Stimulated activated CD4-positive, alpha-beta T cell treated with anti-CD3 and anti-CD28 coated beads, Interleukin-4, amount 100 ng/mL, for 48 hours (primary cell): ENCODE measurements around the gene CTH.
"Not testable (repeated sequence)": the region's sequence is repeated elsewhere in the genome, so short reads cannot be mapped to it uniquely, and the experiment has no call there.

Source experiments
- DNase-seq, 2 donors: peaks; one replicate each; pipeline ENCODE4 v3.0.0-alpha.2; 2020; ENCODE audit warnings: low read depth in 2 of 2

CTH gene

GRCh38 chr1:70455291-70455690 lies 44.2 kb downstream of the CTH start:
- no peak for DNase-seq

GRCh38 chr1:70458131-70458530 lies 47.1 kb downstream of the CTH start:
- DNase-seq: no peak

DNA sequence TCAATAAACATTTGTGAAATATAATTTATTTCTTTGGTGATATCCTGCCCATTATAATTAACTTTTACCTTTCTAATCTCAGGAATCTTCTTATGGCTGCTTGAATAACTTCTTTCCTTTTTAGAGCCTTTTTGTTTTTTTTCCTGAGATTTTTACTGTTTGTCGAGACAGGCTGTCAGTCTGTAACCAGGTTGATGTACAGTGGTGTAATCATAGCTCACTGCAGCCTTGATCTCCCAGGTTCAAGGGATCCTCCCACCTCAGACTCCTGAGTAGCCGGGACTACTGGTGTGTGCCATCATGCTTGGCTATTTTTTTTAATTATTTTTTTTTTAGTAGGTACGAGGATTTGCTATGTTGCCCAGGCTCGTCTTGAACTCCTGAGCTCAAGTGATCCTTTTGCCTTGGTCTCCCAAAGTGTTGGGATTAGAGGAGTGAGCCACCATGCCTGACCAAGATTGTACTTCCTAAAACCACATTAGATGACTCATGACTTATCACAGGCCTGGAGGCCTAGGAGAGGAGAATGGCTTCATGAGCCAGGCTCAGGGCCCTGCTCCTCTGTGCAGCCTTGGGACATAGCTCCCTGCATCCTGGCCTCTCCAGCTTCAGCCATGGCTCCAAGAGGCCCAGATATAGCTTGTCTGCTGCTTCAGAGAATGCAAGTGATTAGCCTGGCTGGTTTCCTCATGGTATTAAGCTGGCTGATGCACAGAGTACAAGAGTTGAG lies 48.6 kb downstream of the CTH start:
- no peak for DNase-seq

DNA sequence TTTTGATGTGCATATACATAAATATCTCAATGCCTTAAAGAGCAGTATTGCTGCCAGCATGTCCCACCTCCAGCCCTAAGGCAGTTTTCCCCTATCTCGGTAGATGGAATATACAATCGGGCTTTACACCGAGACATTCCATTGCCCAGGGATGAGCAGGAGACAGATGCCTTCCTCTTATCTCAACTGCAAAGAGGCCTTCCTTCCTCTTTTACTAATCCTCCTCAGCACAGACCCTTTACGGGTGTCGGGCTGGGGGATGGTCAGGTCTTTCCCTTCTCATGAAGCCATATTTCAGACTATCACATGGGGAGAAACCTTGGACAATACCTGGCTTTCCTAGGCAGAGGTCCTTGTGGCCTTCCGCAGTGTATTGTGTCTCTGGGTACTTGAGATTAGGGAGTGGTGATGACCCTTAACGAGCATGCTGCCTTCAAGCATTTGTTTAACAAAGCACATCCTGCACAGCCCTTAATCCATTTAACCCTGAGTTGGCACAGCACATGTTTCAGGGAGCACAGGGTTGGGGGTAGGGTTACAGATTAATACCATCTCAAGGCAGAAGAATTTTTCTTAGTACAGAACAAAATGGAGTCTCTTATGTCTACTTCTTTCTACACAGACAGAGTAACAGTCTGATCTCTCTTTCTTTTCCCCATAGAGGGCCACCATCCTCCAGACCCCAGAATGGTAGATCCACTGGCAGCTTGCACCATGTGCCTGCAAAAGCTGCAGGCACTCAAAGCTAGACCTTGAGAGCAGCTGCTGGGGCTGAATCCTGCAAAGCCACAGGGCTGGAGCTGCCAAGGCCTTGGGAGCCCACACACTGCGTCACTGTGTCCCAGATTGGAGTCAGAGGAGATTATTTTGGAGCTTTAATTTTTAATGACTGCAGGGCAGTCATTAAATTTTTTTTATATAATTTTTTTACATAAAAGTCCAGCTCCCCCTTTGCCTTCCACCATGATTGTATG lies 50.0 kb downstream of the CTH start:
- not testable (repeated sequence) for DNase-seq

DNA sequence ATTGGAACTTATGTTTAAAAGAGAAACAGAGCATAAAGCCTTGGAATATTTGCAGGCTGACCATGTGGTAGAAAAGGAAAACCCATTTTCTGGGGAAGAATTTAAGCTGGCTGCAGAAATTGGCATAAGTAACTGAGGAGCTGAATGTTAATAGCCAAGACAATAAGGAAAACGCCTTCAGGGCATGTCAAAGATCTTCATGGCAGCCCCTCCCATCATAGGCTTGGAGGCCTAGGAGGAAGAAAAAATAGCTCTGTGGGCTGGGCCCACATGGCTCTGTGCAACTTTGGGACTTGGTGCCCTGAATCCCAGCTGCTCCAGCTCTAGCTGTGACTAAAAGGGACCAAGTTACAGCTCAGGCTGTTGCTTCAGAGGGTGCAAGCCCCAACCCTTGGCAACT lies 51.5 kb downstream of the CTH start:
- no peak for DNase-seq

DNA sequence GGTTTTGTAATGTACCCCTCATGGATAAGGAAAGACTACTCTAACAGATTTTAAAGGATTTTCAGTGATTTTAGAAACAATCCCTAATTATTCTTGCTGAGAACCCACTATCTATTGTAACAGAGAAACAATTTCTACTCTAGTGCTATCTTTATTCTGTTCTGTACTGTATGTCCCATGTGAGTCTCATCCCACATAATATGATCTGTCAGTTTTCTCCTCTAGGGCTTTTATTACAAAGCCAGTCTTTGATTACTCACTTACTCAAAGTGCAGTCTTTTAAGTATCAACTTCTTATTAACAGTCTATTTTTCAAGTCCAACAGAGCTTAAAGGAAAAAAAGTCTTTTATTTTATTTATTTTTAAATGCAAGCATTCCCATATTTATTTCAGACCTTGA lies 54.8 kb downstream of the CTH start:
- DNase-seq: no peak

GRCh38 chr1:70467531-70467930 lies 56.5 kb downstream of the CTH start:
- no peak for DNase-seq

GRCh38 chr1:70468180-70468579 lies 57.1 kb downstream of the CTH start:
- no peak for DNase-seq

DNA sequence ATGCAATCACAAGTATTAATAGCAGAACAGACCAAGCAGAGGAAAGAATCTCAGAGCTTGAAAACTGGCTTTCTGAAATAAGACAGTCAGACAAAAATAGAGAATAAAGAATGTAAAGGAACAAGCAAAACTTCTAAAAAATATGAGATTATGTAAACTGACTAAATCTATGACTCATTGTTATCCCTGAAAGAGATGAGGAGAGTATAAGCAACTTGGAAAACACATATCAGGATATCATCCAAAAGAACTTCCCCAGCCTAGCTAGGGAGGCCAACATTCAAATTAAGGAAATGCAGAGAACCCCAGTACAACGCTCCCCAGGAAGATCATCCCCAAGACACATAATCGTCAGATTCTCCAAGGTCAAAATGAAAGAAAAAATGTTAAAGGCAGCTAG lies 58.1 kb downstream of the CTH start:
- not testable (repeated sequence) for DNase-seq

GRCh38 chr1:70475023-70475422 lies 64.0 kb downstream of the CTH start:
- DNase-seq: no peak

DNA sequence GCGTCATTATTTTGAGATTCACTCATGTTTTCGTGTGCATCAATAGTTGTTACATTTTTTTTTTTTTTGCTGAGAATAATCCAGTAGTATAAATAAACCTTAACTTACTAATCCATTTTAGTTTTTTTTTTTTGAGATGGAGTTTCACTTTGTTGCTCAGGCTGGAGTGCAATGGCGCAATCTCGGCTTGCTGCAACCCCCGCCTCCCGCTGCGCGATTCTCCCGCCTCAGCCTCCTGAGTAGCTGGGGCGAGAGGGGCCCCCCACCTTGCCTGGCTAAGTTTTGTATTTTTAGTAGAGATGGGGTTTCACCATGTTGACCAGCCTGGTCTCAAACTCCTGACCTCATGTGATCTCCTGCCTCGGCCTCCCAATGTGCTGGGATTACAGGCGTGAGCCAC lies 66.0 kb downstream of the CTH start:
- no peak for DNase-seq

- DNase-seq: not testable (repeated sequence)
These were observed 66.8 kb downstream of the CTH start for GRCh38 chr1:70477905-70478304.

GRCh38 chr1:70483342-70483741 lies 72.3 kb downstream of the CTH start:
- no peak for DNase-seq

- DNase-seq: no peak
These were observed 74.6 kb downstream of the CTH start for GRCh38 chr1:70485624-70486023.

DNA sequence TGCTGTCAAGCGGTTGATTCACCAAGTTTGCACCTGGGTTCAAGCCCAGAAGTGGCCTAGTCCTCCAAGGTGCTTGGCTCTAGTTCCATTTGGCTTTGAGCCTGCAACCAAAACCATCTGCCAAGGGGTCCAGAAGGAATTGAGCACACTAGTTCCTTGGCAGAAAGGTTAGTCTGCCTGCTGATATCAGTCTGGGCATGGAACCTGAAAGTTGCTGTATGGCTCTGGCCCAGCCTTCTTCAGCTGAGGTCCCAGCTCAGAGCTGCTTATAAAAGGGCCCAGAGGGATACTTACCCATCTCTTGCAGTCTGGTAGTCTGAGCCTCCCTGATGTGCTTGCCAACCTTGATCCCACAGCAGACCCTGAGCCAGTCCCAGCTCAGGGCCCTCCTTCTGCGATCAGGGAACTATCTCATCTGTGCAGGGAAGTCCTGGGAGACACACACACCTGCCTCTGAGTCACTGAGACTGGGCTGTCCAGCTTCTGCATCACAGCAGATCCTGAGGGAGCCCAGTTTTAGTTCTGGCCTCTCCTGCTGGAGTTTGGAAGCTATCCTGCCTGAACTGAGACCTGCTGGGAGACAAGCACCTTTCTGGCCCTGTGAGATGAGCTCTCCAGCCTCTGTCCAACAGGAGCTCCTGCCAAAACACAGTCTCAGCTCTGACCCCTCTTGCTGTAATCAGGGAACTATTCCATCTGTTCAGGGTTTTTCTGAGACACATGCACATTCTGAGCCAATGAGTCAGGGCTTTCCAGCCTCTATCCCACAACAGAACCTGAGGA lies 75.8 kb downstream of the CTH start:
- DNase-seq: no peak

DNA sequence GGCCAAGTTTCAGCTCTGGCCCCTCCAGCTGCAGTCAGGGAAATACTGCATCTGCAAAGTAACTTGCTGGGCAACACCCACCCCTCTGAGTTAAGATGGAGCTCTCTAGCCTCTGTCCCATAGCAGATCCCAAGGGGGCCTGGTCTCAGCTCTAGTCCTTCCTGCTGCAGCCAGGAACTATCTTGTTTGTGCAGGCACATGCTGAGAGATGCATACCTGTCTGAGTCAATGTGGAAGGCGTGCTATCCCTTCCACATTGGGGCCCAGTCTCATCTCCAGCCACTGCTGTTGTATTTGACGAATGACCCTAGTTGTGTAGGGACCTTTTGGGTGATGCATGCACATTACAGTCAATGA lies 76.4 kb downstream of the CTH start:
- DNase-seq: no peak

DNA sequence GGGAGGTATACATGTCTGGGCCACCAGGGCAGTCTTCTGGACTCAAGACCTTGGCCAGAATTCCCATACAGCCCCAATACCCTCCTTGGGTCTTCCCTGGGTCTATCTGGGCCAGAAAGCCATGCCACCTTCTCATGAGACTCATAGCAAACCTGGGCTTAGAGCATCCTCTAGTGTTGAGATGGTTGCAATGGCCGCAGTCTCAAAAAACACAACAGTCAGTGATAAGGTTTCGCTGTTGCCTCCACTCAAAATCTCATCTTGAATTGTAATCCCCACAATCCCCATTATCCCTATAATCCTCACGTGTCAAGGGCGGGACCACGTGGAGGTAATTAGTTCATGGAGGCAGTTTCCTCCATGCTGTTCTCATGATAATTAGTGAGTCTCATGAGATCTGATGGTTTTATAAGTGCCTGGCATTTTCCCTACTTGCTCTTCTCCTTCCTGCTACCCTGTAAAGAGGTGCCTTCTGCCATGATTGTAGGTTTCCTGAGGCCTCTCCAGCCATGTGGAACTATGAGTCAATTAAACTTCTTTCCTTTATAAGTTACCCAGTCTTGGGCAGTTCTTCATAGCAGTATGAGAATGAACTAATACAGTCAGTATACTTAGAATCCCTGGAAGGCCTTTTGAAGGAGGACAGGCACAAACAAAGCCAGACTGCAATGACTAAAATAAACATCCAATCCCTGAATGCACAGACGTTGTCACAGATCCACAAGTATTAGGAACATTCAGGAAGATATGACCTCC lies 77.0 kb downstream of the CTH start:
- DNase-seq: no peak
